ENCODE measurements around the gene RAD23B.

RAD23B gene

DNA sequence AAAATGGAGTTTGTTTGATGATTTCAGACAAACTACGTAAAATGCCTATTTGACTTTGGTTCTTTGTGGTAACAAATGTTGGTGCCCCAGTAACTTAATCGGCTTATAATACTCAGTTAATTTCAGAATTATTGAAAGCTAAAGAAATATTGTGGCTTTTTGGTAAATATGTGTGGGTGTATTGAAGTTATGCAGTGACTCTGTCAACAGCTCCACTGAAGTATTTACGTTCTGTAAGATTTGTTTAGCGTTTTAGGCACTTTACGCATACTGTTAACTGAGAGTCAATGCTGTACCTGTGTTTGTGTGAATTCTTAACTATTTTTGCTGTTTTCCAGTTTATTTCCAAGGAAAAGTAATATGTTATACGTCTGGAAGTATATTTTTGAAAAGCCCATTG is 2.2 kb downstream of the RAD23B start:
- no peaks in the 10 kb centered on the region for H3K9me3 ChIP-seq (ENCODE audit: insufficient read depth, low read length)
- H3K4me1 ChIP-seq (ENCODE audit: low read length) = peaks cover 36% of the 10 kb centered on the region
- H3K9ac ChIP-seq (ENCODE audit: low read length) = peak overlapping the region; percentile 98
- H3K36me3 ChIP-seq (replicated peaks; ENCODE audit: low read depth, low read length) = peaks cover 13% of the 10 kb centered on the region
- H3K79me2 ChIP-seq (ENCODE audit: low read length) = peaks cover 73% of the 10 kb centered on the region
- peak overlapping the region; percentile 90 for H3K4me2 ChIP-seq (ENCODE audit: low read length)
- H3K27me3 ChIP-seq (ENCODE audit: low read depth, low read length) = no peaks in the 10 kb centered on the region
- TF ChIP-seq, protein P1, sequence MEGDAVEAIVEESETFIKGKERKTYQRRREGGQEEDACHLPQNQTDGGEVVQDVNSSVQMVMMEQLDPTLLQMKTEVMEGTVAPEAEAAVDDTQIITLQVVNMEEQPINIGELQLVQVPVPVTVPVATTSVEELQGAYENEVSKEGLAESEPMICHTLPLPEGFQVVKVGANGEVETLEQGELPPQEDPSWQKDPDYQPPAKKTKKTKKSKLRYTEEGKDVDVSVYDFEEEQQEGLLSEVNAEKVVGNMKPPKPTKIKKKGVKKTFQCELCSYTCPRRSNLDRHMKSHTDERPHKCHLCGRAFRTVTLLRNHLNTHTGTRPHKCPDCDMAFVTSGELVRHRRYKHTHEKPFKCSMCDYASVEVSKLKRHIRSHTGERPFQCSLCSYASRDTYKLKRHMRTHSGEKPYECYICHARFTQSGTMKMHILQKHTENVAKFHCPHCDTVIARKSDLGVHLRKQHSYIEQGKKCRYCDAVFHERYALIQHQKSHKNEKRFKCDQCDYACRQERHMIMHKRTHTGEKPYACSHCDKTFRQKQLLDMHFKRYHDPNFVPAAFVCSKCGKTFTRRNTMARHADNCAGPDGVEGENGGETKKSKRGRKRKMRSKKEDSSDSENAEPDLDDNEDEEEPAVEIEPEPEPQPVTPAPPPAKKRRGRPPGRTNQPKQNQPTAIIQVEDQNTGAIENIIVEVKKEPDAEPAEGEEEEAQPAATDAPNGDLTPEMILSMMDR (IDR thresholded peaks at IDR 0.05; ENCODE audit: low read depth, low read length) = no peak
- TF ChIP-seq EZH2phosphoT487 (IDR thresholded peaks at IDR 0.05; ENCODE audit: low read depth) = no peak
- H2AFZ ChIP-seq (ENCODE audit: low read depth, low read length) = no peak overlapping the region
- peak overlapping the region; percentile 98 for H3K4me3 ChIP-seq (ENCODE audit: low read length)
- H4K20me1 ChIP-seq (ENCODE audit: insufficient read depth, low read length) = peaks cover 62% of the 10 kb centered on the region
- H3K27ac ChIP-seq (ENCODE audit: low read length) = no peak overlapping the region

GRCh38 chr9:107286057-107286456 is 3.0 kb downstream of the RAD23B start:
- Histone ChIP-seq H3K4me2 (ENCODE audit: low read length) (peak overlapping the region; percentile 90), H3K27me3 (ENCODE audit: low read depth, low read length) (no peaks in the 10 kb centered on the region), H3K9ac (ENCODE audit: low read length) (no peak overlapping the region), H3K4me3 (ENCODE audit: low read length) (no peak overlapping the region), H3K36me3 (replicated peaks; ENCODE audit: low read depth, low read length) (peaks cover 21% of the 10 kb centered on the region), H3K79me2 (ENCODE audit: low read length) (peaks cover 80% of the 10 kb centered on the region), H3K4me1 (ENCODE audit: low read length) (peaks cover 32% of the 10 kb centered on the region), H2AFZ (ENCODE audit: low read depth, low read length) (no peak overlapping the region), H3K27ac (ENCODE audit: low read length) (no peak overlapping the region), H4K20me1 (ENCODE audit: insufficient read depth, low read length) (peaks cover 70% of the 10 kb centered on the region), H3K9me3 (ENCODE audit: insufficient read depth, low read length) (no peaks in the 10 kb centered on the region)
- no peak for TF ChIP-seq EZH2phosphoT487 (IDR thresholded peaks at IDR 0.05; ENCODE audit: low read depth)
- TF ChIP-seq, protein P1 (IDR thresholded peaks at IDR 0.05; ENCODE audit: low read depth, low read length) = no peak

- H3K27me3 ChIP-seq (ENCODE audit: low read depth, low read length) = no peaks in the 10 kb centered on the region
- no peak overlapping the region for H3K4me3 ChIP-seq (ENCODE audit: low read length)
- H3K4me1 ChIP-seq (ENCODE audit: low read length) = peaks cover 19% of the 10 kb centered on the region
- no peak overlapping the region for H2AFZ ChIP-seq (ENCODE audit: low read depth, low read length)
- TF ChIP-seq, protein P1 (IDR thresholded peaks at IDR 0.05; ENCODE audit: low read depth, low read length) = no peak
- no peak for TF ChIP-seq EZH2phosphoT487 (IDR thresholded peaks at IDR 0.05; ENCODE audit: low read depth)
- H3K9me3 ChIP-seq (ENCODE audit: insufficient read depth, low read length) = no peaks in the 10 kb centered on the region
- peaks cover 100% of the 10 kb centered on the region for H3K79me2 ChIP-seq (ENCODE audit: low read length)
- H3K4me2 ChIP-seq (ENCODE audit: low read length) = no peak overlapping the region
- peaks cover 24% of the 10 kb centered on the region for H3K36me3 ChIP-seq (replicated peaks; ENCODE audit: low read depth, low read length)
- H4K20me1 ChIP-seq (ENCODE audit: insufficient read depth, low read length) = peaks cover 96% of the 10 kb centered on the region
- no peak overlapping the region for H3K27ac ChIP-seq (ENCODE audit: low read length)
- H3K9ac ChIP-seq (ENCODE audit: low read length) = no peak overlapping the region
Observed at GRCh38 chr9:107288701-107289100, 5.6 kb downstream of the RAD23B start.

DNA sequence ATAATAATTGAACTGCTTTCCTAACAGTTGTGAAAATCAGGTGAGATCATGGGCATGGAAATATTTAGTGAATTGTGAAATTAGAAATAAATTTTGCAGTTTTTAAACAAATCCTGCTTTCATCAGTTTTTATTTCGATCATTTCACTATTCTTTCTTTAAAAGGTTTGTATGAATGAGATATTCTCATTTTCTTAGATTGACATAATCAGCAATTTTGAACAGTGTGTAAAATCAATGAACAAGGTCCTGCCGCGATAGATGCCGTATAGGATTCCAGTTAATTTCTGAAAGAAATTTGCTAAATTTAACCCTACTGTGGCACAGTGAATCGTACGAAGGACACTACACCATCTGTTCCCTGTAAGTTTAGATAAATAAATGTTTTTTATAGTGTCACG is 7.5 kb downstream of the RAD23B start:
- no peak overlapping the region for H3K4me2 ChIP-seq (ENCODE audit: low read length)
- no peaks in the 10 kb centered on the region for H3K27me3 ChIP-seq (ENCODE audit: low read depth, low read length)
- H3K36me3 ChIP-seq (replicated peaks; ENCODE audit: low read depth, low read length) = peaks cover 18% of the 10 kb centered on the region
- no peaks in the 10 kb centered on the region for H3K9me3 ChIP-seq (ENCODE audit: insufficient read depth, low read length)
- peaks cover 99% of the 10 kb centered on the region for H4K20me1 ChIP-seq (ENCODE audit: insufficient read depth, low read length)
- TF ChIP-seq, protein P1 (IDR thresholded peaks at IDR 0.05; ENCODE audit: low read depth, low read length) = no peak
- TF ChIP-seq EZH2phosphoT487 (IDR thresholded peaks at IDR 0.05; ENCODE audit: low read depth) = no peak
- peaks cover 12% of the 10 kb centered on the region for H3K4me1 ChIP-seq (ENCODE audit: low read length)
- no peak overlapping the region for H3K4me3 ChIP-seq (ENCODE audit: low read length)
- H3K79me2 ChIP-seq (ENCODE audit: low read length) = peaks cover 100% of the 10 kb centered on the region
- H3K9ac ChIP-seq (ENCODE audit: low read length) = no peak overlapping the region
- no peak overlapping the region for H3K27ac ChIP-seq (ENCODE audit: low read length)
- no peak overlapping the region for H2AFZ ChIP-seq (ENCODE audit: low read depth, low read length)
